Ishikawa (cell line): Measurements from ENCODE around the gene WWOX.

Experiments
- CEBPB ChIP-seq: IDR thresholded peaks from 2 replicates; pipeline ENCODE4 v1.6.1; 2012
- CREB1 ChIP-seq: IDR thresholded peaks from 2 replicates; pipeline ENCODE4 v1.6.1; 2012; ENCODE audit warnings: low read depth
- EGR1 ChIP-seq: IDR thresholded peaks from 2 replicates; pipeline ENCODE4 v1.6.1; 2012
- EP300 ChIP-seq: IDR thresholded peaks from 2 replicates; pipeline ENCODE4 v1.6.1; 2012; ENCODE audit warnings: borderline replicate concordance
- FOXM1 ChIP-seq: IDR thresholded peaks from 2 replicates; pipeline ENCODE4 v1.6.1; 2012; ENCODE audit warnings: low read depth, borderline replicate concordance
- MAX ChIP-seq: IDR thresholded peaks from 2 replicates; pipeline ENCODE4 v1.6.1; 2012
- NFIC ChIP-seq: IDR thresholded peaks from 2 replicates; pipeline ENCODE4 v1.6.1; 2012
- RAD21 ChIP-seq: IDR thresholded peaks from 2 replicates; pipeline ENCODE4 v1.6.1; 2012; ENCODE audit warnings: low read depth
- REST ChIP-seq: IDR thresholded peaks from 2 replicates; pipeline ENCODE4 v1.6.1; 2012; ENCODE audit warnings: low read depth, mild to moderate bottlenecking
- TAF1 ChIP-seq: IDR thresholded peaks from 2 replicates; pipeline ENCODE4 v1.6.1; 2012; ENCODE audit warnings: low read depth, mild to moderate bottlenecking
- TCF12 ChIP-seq: IDR thresholded peaks from 2 replicates; pipeline ENCODE4 v1.6.1; 2012; ENCODE audit warnings: low read depth
- TEAD4 ChIP-seq: IDR thresholded peaks from 2 replicates; pipeline ENCODE4 v1.6.1; 2012
- USF1 ChIP-seq: IDR thresholded peaks from 2 replicates; pipeline ENCODE4 v1.6.1; 2012
- YY1 ChIP-seq: IDR thresholded peaks from 2 replicates; pipeline ENCODE4 v1.6.1; 2012; ENCODE audit warnings: low read depth
- ZBTB7A ChIP-seq: IDR thresholded peaks from 2 replicates; pipeline ENCODE4 v1.6.1; 2012; ENCODE audit warnings: low read depth

WWOX gene

GRCh38 chr16:78415669-78416068 is 316.2 kb downstream of the WWOX start:
- TF ChIP-seq YY1 = no peak
- no peak for TF ChIP-seq NFIC
- TF ChIP-seq CREB1 = no peak
- TF ChIP-seq EP300 = no peak
- TF ChIP-seq ZBTB7A = no peak
- TF ChIP-seq TEAD4 = no peak
- no peak for TF ChIP-seq FOXM1
- TF ChIP-seq TAF1 = no peak
- TF ChIP-seq TCF12 = no peak
- no peak for TF ChIP-seq REST
- TF ChIP-seq MAX = no peak
- no peak for TF ChIP-seq USF1
- TF ChIP-seq RAD21 = no peak
- TF ChIP-seq EGR1 = no peak

GRCh38 chr16:78416400-78416799 is 316.9 kb downstream of the WWOX start:
- no peak for TF ChIP-seq REST
- no peak for TF ChIP-seq MAX
- TF ChIP-seq TCF12 = no peak
- TF ChIP-seq EGR1 = no peak
- TF ChIP-seq CREB1 = no peak
- no peak for TF ChIP-seq ZBTB7A
- TF ChIP-seq YY1 = no peak
- no peak for TF ChIP-seq RAD21
- no peak for TF ChIP-seq FOXM1
- no peak for TF ChIP-seq NFIC
- TF ChIP-seq TEAD4 = no peak

- TF ChIP-seq REST (no peak), CREB1 (no peak), TEAD4 (no peak)
Measured at GRCh38 chr16:78421181-78421708, 321.8 kb downstream of the WWOX start.

GRCh38 chr16:78425281-78425680 is 325.8 kb downstream of the WWOX start:
- TF ChIP-seq USF1 (no peak), CREB1 (no peak), NFIC (no peak), FOXM1 (no peak), YY1 (no peak), TAF1 (no peak), TCF12 (no peak), MAX (no peak), CEBPB (no peak), RAD21 (no peak), EGR1 (no peak), EP300 (no peak), TEAD4 (no peak), REST (no peak)
